Activated CD4-positive, alpha-beta memory T cell treated with anti-CD3 and anti-CD28 coated beads, Interleukin-2, amount 10 ng/mL, durations not matched to agents 7 days and 5 days (primary cell): ENCODE data around the gene UNC5C. TPM values are rescaled to one million over a fixed set of nuclear protein-coding genes. Genes with fewer than 3 reads are reported as not detected.

ENCODE experiments used
- CTCF ChIA-PET: fragments of 350-600 bp; sonication (Branson Sonifier 250); formaldehyde crosslinking; loops from one replicate; lab custom pipeline; 2021; ENCODE audit warnings: antibody characterized with exemption, inconsistent platforms; lab: Charles Lee
- POLR2A ChIA-PET: fragments of 350-600 bp; sonication (Branson Sonifier 250); formaldehyde crosslinking; loops from one replicate; lab custom pipeline; 2021; ENCODE audit warnings: antibody characterized with exemption; lab: Charles Lee
- DNase-seq: peaks from one replicate; pipeline ENCODE4 v3.0.0-alpha.2; 2020
- H3K27ac Mint-ChIP-seq: one replicate; pipeline ENCODE4 v1.8.0; 2021; ENCODE audit warnings: mild to moderate bottlenecking, mixed read lengths
- H3K27me3 Mint-ChIP-seq: one replicate; pipeline ENCODE4 v1.8.0; 2021; ENCODE audit warnings: mixed read lengths
- H3K36me3 Mint-ChIP-seq: one replicate; pipeline ENCODE4 v1.8.0; 2021; ENCODE audit warnings: low read depth, mixed read lengths
- H3K4me1 Mint-ChIP-seq: one replicate; pipeline ENCODE4 v1.8.0; 2021; ENCODE audit warnings: mixed read lengths
- H3K4me3 Mint-ChIP-seq: one replicate; pipeline ENCODE4 v1.8.0; 2021; ENCODE audit warnings: mild to moderate bottlenecking, mixed read lengths
- H3K9me3 Mint-ChIP-seq: one replicate; pipeline ENCODE4 v1.8.0; 2021; ENCODE audit warnings: mixed read lengths
- total RNA-seq, 2 experiments: library from RNA; stranded (reverse); gene quantifications; one replicate each; pipeline ENCODE4 v1.2.3, GENCODE V29; 2021

Gene UNC5C
- total RNA-seq, 2 experiments from 2014 or later = not detected

- CTCF ChIA-PET = no interaction called here
- no peak overlapping the region for H3K4me3 Mint-ChIP-seq
- no peak for DNase-seq
- H3K4me1 Mint-ChIP-seq = no peaks in the 10 kb centered on the region
- H3K36me3 Mint-ChIP-seq = no peaks in the 10 kb centered on the region
- H3K27me3 Mint-ChIP-seq = no peaks in the 10 kb centered on the region
- POLR2A ChIA-PET = no interaction called here
- H3K9me3 Mint-ChIP-seq = no peaks in the 10 kb centered on the region
- no peak overlapping the region for H3K27ac Mint-ChIP-seq
These were observed 42.5 kb downstream of the UNC5C start for GRCh38 chr4:95506264-95506663.

DNA sequence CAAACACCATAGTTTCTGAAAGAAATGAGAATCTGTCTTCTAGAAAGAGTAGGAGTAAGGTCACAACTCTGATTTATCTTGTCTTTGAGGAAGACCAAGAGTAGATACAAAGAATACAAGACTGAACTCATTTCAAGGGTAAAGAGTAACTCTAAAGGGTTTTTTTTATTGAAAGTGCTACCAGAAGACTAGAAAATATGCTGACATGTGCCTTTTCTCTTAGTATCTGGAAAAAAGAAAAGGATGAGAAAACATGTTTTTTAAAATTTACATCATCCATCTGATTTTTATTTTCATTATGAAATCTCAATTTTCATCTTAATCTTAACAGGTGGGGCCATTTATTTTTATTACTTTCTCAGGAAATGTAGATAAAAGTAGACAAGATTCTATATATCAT, 43.0 kb downstream of the UNC5C start:
- no peaks in the 10 kb centered on the region for H3K9me3 Mint-ChIP-seq
- ChIA-PET POLR2A (no interaction called here), CTCF (no interaction called here)
- H3K4me1 Mint-ChIP-seq = no peaks in the 10 kb centered on the region
- no peak overlapping the region for H3K4me3 Mint-ChIP-seq
- H3K27me3 Mint-ChIP-seq = no peaks in the 10 kb centered on the region
- no peak for DNase-seq
- no peak overlapping the region for H3K27ac Mint-ChIP-seq
- no peaks in the 10 kb centered on the region for H3K36me3 Mint-ChIP-seq

DNA sequence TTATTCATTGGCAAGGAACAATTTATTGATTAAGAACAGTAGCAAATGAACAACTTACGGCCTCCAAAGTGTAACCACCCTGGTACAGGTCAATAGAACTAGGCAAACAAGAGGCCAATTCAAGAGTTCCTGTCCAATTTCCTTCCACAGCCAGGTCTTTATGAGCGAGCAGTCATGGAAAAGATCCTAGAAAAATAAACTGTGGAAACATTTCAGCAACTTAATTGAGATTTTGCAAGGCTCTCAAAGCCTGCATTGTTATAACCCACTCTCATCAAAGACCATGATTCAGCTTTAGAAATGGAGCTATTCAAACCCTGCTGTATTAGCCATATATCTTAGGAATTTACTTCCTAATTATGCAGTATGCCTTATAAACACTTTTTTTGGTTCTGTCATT, 43.6 kb downstream of the UNC5C start:
- no peaks in the 10 kb centered on the region for H3K36me3 Mint-ChIP-seq
- DNase-seq = no peak
- H3K27ac Mint-ChIP-seq = no peak overlapping the region
- ChIA-PET POLR2A (no interaction called here), CTCF (no interaction called here)
- H3K27me3 Mint-ChIP-seq = no peaks in the 10 kb centered on the region
- no peak overlapping the region for H3K4me3 Mint-ChIP-seq
- no peaks in the 10 kb centered on the region for H3K4me1 Mint-ChIP-seq
- no peaks in the 10 kb centered on the region for H3K9me3 Mint-ChIP-seq

DNA sequence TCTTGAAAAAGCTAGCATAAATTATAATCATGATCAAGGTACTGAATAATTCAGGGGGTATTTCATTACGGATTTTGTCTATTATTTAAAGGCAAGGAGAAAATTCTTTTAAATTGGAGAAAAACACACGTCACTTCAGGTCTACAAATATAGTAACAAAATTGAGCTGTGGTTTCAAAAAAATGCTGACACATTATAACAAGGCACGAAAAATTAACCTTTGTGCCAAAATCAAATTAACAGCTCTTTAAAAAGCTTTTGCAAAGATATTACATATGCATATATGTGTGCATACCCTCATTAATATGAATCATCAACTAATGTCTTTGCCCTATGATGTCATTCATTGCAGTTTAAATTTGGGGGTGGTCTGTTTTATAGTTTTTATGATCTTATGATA, 44.3 kb downstream of the UNC5C start:
- no peak overlapping the region for H3K27ac Mint-ChIP-seq
- H3K4me1 Mint-ChIP-seq = no peaks in the 10 kb centered on the region
- no peak overlapping the region for H3K4me3 Mint-ChIP-seq
- no peaks in the 10 kb centered on the region for H3K36me3 Mint-ChIP-seq
- H3K9me3 Mint-ChIP-seq = no peaks in the 10 kb centered on the region
- CTCF ChIA-PET = no interaction called here
- DNase-seq = no peak
- no peaks in the 10 kb centered on the region for H3K27me3 Mint-ChIP-seq
- POLR2A ChIA-PET = no interaction called here

- ChIA-PET CTCF (no interaction called here), POLR2A (no interaction called here)
- no peak for DNase-seq
- Mint-ChIP-seq H3K36me3 (no peaks in the 10 kb centered on the region), H3K9me3 (no peaks in the 10 kb centered on the region), H3K27me3 (no peaks in the 10 kb centered on the region), H3K4me3 (no peak overlapping the region), H3K4me1 (no peaks in the 10 kb centered on the region), H3K27ac (no peak overlapping the region)
These were observed 48.4 kb downstream of the UNC5C start for GRCh38 chr4:95500361-95500760.

- ChIA-PET POLR2A (no interaction called here), CTCF (no interaction called here)
- no peaks in the 10 kb centered on the region for H3K9me3 Mint-ChIP-seq
- no peak for DNase-seq
- H3K36me3 Mint-ChIP-seq = no peaks in the 10 kb centered on the region
- H3K4me1 Mint-ChIP-seq = no peaks in the 10 kb centered on the region
- no peaks in the 10 kb centered on the region for H3K27me3 Mint-ChIP-seq
- H3K4me3 Mint-ChIP-seq = no peak overlapping the region
- H3K27ac Mint-ChIP-seq = no peak overlapping the region
These were observed 49.5 kb downstream of the UNC5C start for GRCh38 chr4:95499291-95499696.

- ChIA-PET CTCF (no interaction called here), POLR2A (no interaction called here)
- Mint-ChIP-seq H3K27ac (no peak overlapping the region), H3K4me1 (no peaks in the 10 kb centered on the region), H3K4me3 (no peak overlapping the region), H3K9me3 (no peaks in the 10 kb centered on the region), H3K36me3 (no peaks in the 10 kb centered on the region), H3K27me3 (no peaks in the 10 kb centered on the region)
- DNase-seq = no peak
These were observed 54.6 kb downstream of the UNC5C start for GRCh38 chr4:95494186-95494585.

- POLR2A ChIA-PET = no interaction called here
- no peaks in the 10 kb centered on the region for H3K9me3 Mint-ChIP-seq
- no peaks in the 10 kb centered on the region for H3K27me3 Mint-ChIP-seq
- DNase-seq = no peak
- no peaks in the 10 kb centered on the region for H3K36me3 Mint-ChIP-seq
- H3K4me1 Mint-ChIP-seq = no peaks in the 10 kb centered on the region
- CTCF ChIA-PET = no interaction called here
- H3K27ac Mint-ChIP-seq = no peak overlapping the region
- H3K4me3 Mint-ChIP-seq = no peak overlapping the region
These were observed 70.1 kb downstream of the UNC5C start for GRCh38 chr4:95478679-95479078.

GRCh38 chr4:95476121-95476520, 72.7 kb downstream of the UNC5C start:
- POLR2A ChIA-PET = no interaction called here
- Mint-ChIP-seq H3K27ac (no peak overlapping the region), H3K4me3 (no peak overlapping the region), H3K9me3 (no peaks in the 10 kb centered on the region), H3K36me3 (no peaks in the 10 kb centered on the region), H3K4me1 (no peaks in the 10 kb centered on the region), H3K27me3 (no peaks in the 10 kb centered on the region)
- CTCF ChIA-PET = no interaction called here
- DNase-seq = no peak

DNA sequence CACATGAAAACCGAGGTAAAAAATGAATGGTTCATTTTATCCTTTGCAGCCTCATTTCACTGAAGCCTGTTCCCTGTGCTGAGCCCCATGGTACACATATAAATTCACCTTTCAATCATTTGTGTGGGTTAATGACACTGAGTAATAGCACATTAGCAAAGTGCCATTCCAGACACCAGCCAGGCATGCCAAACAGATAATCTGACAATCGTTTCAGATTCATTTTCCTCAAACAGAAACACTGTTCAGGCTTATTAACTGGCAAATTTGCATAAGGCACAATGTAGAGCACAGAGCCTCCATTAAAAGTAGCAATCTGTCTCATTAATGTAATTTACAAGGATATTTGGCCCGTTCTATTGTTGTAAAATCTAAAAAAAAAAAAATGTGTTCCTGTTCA, 76.2 kb downstream of the UNC5C start:
- Mint-ChIP-seq H3K36me3 (no peaks in the 10 kb centered on the region), H3K9me3 (no peaks in the 10 kb centered on the region), H3K4me1 (no peaks in the 10 kb centered on the region), H3K27me3 (no peaks in the 10 kb centered on the region), H3K4me3 (no peak overlapping the region), H3K27ac (no peak overlapping the region)
- ChIA-PET CTCF (no interaction called here), POLR2A (no interaction called here)
- DNase-seq = no peak

DNA sequence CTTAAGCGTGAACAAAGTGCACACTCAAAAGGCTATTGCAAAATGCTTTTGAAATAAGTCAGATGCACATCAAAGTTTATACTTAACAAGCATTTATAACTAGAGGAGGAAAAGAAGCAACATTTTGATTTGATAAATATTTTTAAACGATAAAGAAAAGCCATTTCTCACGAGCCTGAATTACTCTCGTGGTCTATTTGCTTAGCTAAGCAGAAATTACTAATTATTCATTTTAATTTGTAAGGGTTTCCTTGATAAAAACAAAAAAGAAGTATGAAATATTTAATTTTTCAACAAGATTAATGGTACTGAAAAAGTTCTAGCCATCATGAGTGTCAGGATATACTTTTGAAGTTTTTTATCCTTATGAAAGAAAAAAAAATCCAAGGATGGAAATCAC, 78.2 kb downstream of the UNC5C start:
- POLR2A ChIA-PET = no interaction called here
- Mint-ChIP-seq H3K9me3 (no peaks in the 10 kb centered on the region), H3K27ac (no peak overlapping the region), H3K36me3 (no peaks in the 10 kb centered on the region), H3K4me1 (no peaks in the 10 kb centered on the region), H3K27me3 (no peaks in the 10 kb centered on the region), H3K4me3 (no peak overlapping the region)
- no peak for DNase-seq
- CTCF ChIA-PET = no interaction called here

- no peaks in the 10 kb centered on the region for H3K27me3 Mint-ChIP-seq
- H3K27ac Mint-ChIP-seq = no peak overlapping the region
- H3K9me3 Mint-ChIP-seq = no peaks in the 10 kb centered on the region
- CTCF ChIA-PET = no interaction called here
- no peaks in the 10 kb centered on the region for H3K4me1 Mint-ChIP-seq
- no peak for DNase-seq
- H3K4me3 Mint-ChIP-seq = no peak overlapping the region
- no peaks in the 10 kb centered on the region for H3K36me3 Mint-ChIP-seq
- POLR2A ChIA-PET = no interaction called here
These were observed 79.2 kb downstream of the UNC5C start for GRCh38 chr4:95469617-95470016.

DNA sequence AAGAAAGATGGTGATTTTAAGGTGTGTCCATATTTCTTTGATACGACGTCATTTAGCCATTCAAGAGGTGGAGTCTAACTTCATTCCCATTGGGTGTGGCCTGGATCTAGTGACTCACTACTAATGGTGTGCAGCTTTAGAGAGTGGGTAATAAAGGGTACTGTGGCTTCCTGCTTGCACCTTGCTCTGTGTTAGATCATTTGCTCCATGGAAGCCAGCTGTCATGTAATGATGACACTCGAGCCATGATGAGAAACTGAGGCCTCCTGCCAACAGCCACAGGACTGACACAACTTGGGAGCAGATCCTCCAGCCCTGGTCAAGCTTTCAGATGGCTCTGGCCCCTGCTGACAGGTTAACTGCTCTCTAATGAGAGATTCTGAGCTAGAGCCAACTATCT, 82.0 kb downstream of the UNC5C start:
- Mint-ChIP-seq H3K4me1 (no peaks in the 10 kb centered on the region), H3K27me3 (no peaks in the 10 kb centered on the region), H3K27ac (no peak overlapping the region), H3K9me3 (no peaks in the 10 kb centered on the region), H3K36me3 (no peaks in the 10 kb centered on the region), H3K4me3 (no peak overlapping the region)
- CTCF ChIA-PET = no interaction called here
- DNase-seq = no peak
- POLR2A ChIA-PET = no interaction called here

- no peaks in the 10 kb centered on the region for H3K36me3 Mint-ChIP-seq
- no peaks in the 10 kb centered on the region for H3K27me3 Mint-ChIP-seq
- no peak for DNase-seq
- no peak overlapping the region for H3K27ac Mint-ChIP-seq
- H3K4me1 Mint-ChIP-seq = no peaks in the 10 kb centered on the region
- H3K9me3 Mint-ChIP-seq = no peaks in the 10 kb centered on the region
- H3K4me3 Mint-ChIP-seq = no peak overlapping the region
- CTCF ChIA-PET = no interaction called here
- POLR2A ChIA-PET = no interaction called here
These were observed 83.8 kb downstream of the UNC5C start for GRCh38 chr4:95465010-95465409.

GRCh38 chr4:95462921-95463320, 85.9 kb downstream of the UNC5C start:
- DNase-seq = no peak
- no peaks in the 10 kb centered on the region for H3K36me3 Mint-ChIP-seq
- POLR2A ChIA-PET = no interaction called here
- no peak overlapping the region for H3K4me3 Mint-ChIP-seq
- no peaks in the 10 kb centered on the region for H3K4me1 Mint-ChIP-seq
- no peak overlapping the region for H3K27ac Mint-ChIP-seq
- H3K9me3 Mint-ChIP-seq = no peaks in the 10 kb centered on the region
- CTCF ChIA-PET = no interaction called here
- no peaks in the 10 kb centered on the region for H3K27me3 Mint-ChIP-seq
